Measurements from ENCODE around the gene OSBPL8.

The OSBPL8 gene

DNA sequence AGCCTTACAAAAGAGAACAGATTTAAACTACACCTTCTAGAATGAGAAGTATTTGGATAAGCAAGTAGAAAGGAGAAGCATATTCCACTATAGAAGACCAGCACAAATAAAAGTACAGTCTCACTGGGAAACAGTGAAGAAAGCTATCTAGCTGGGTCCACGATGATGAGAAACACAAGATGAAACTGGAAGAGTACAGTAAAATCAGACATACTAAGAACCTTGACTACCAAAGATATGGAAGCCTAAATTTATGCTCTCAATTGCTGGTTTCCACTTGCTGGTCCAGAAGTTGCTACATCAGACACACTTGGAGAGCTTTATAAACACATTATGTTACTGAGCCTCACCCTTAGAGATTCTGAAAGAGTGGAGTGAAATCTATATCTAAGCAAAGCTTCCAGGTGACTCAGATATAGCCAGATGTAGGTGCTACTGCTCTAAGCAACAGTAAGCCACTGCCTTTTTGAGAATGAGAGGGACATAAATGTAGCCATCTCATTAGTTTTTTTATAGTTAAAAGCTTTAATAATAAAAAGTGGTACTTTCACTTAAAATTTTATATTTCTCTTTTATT lies 115.1 kb downstream of the OSBPL8 start:
- DNase-seq (ENCODE audit: extremely low spot score, insufficient read length, low read depth), result no peak
- FAIRE-seq, result no peak

DNA sequence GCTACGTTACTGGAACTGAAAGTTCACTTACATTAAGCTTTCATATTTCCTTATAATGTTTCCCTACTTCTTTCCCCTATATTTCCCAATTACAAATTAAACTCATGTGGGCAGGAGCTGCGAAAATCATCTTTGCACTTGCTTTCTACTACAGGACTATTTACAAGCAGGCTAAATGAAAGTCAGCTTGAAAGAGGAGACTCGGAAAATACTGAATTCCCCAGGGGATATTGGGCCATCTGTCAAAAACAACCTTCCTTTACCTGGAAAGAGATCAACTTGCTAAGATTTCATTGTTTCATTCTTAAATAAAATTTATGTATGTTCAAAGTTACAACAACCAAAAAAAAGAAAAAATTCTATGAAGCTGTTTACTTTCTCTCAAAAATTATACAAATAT lies 118.6 kb downstream of the OSBPL8 start:
- DNase-seq (ENCODE audit: extremely low spot score, insufficient read length, low read depth) (no peak), FAIRE-seq (no peak)

DNA sequence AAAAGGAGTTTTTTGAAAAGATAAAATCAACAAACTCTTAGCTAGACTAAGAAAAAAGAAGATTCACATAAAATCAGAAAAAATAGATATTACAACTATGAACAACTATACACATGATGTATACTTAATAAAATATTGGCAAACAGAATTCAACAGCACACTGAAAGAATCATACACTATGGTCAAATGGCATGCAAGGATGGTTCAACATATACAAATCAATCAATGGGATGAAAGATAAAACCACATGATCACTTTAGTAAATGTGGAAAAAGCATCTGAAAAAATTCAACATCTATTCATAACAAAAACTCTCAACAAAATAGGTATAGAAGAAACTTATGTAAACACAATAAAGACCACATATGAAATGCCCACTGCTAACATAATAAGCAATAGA lies 126.8 kb downstream of the OSBPL8 start:
- no peak for DNase-seq (ENCODE audit: extremely low spot score, insufficient read length, low read depth)
- peak; percentile 39 for FAIRE-seq

DNA sequence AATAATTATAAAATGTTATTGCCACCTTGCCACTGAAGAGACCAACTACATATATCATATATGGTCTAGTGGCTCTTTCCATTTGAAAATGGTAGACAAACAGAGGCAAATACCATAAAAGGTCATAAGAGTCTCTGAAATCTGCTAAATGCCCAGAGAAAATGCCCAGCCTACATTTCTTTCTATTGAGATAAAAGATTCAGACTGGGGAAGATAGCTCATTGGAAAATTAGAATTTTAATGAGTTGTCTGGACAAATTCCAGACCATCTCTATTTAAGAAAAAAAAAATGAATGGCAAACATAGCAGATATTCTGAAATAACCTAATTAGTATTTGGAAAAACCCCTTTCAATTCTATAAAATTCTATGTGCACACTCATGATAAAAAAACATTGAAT lies 131.5 kb downstream of the OSBPL8 start:
- FAIRE-seq, result no peak
- no peak for DNase-seq (ENCODE audit: extremely low spot score, insufficient read length, low read depth)

DNA sequence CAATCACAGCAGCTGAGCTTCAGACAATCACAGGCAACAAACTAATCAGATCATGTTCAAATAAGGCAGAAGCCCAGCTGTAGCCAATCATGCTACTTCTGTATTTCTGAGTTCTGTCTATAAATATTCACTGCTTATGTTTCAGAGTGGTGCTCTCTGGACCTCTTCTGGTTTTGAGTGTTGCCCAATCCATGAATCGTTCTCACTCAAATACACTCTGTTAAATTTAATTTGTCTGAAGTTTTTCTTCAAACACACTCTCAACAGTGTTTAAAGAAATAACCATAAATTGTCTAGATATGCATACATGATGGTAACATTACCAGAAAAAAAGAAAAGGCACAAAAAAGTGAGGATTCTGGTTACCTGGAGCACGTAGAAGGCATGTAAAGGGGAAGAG lies 133.4 kb downstream of the OSBPL8 start:
- FAIRE-seq (no peak), DNase-seq (ENCODE audit: extremely low spot score, insufficient read length, low read depth) (no peak)

DNA sequence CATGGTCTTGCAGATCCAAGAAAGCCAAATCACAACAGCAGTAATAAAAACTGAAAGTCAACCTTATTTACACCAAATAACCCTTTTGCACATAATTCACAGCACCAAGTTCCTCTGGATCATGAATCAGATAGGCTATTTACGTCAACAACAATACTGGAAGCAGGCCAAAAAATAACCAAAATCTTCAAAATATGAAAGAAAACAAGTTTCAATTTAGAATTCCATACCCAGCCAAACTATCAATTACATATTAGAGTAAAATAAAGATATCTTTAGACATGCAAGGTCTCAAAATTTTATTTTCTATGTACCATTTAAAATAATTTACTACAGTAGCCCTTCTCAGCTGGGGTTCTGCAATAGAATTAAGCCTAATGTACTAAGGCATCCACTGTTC lies 134.6 kb downstream of the OSBPL8 start:
- FAIRE-seq (no peak), DNase-seq (ENCODE audit: extremely low spot score, insufficient read length, low read depth) (no peak)

DNA sequence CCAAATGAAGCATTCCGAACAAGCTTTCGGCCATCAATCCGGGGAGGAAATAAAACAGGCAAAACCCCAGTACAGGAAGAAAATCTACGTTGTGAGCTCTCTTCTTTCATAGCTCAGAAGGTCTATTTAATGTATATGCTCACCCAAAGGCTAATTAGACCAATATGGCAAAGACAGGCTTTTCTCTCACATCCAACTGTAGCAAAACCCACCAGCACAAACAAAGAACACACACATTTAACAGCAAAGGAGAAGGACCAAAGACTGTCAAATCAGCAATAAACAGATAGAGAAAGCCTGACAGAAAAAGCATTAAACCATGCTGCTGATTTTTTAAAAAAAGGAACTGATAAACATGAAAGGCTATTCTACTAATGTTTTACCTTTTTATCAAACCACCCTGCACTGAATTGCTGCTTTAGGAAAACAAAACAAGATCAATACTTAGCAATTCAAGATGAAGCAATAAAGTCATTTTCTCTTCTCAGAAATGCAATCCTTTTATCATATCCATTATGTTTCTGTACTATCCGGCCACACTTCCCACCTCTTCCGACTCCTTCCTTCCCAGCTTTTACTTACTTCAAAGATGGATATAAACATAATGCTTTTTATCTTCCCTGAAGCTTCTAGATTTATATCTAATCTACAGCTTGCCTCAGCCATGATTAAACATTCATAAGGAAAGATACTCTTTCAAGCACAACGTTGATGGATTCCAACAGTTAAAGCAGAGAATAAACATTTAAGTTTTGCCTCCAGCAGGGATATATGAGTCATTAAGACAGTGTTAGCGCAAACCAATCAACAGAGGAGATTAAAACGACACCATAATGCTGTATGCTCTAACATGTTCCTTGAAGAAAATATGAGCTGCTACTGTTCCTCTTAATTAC lies 136.8 kb downstream of the OSBPL8 start:
- no peak for FAIRE-seq

DNA sequence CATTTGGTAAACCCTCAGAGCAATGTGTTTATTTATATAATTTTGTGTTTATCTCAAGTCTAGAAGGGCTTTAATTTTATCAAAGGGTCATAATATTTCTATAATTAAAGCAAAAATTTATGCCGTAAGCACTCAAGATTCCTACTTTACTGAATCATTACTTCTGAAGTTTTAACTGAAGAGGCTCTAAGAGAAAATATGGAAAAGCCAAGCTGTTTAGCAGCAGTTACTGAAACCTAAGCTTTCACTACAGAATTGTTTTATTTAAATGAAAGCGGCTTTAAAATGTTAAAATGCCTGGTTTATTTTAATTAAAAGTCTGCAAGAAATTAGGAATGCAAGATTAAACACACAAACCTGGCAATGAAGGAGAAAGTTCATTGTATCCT lies 137.4 kb downstream of the OSBPL8 start:
- DNase-seq (ENCODE audit: extremely low spot score, insufficient read length, low read depth) (no peak), FAIRE-seq (no peak)

More for the DNA sequence above, 136.8 kb downstream of the OSBPL8 start:
- DNase-seq (ENCODE audit: extremely low spot score, insufficient read length, low read depth), result no peak

DNA sequence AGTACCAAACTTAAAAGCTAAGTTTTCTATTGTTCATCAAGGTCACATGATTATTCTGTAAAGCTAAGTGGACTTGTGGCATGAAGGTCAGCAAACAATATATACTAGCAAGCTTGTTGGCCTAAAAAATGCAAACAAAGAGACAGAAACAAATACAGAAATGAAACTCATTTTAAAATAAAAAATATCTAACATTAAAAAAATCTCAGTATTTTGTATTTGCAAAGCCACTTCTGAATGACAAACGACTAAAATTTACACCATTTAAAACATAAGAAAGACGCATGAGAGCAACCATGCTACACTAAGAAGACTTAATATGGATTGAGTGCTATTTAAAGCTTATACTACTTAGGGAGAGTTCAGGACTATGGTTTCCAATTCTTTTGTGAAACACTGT lies 138.5 kb downstream of the OSBPL8 start:
- DNase-seq (ENCODE audit: extremely low spot score, insufficient read length, low read depth), result no peak
- no peak for FAIRE-seq

DNA sequence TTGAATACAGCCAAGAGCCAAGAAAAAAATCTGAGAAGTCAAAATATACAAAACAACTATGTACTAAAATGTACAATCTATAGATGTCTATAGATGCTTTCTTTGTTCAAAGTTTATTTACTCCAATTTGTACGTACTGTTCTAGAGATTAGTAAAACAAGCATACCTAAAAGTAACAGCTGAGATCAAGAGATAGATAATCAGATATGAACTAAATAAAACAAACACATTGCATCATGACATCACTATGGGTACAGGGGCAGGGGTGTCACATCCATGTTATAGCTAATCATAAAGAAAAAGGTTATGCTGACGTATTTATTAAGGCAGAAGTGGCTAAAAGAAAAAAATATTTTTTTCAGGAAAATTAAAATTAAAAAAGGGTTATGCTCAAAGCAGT lies 139.3 kb downstream of the OSBPL8 start:
- DNase-seq (ENCODE audit: extremely low spot score, insufficient read length, low read depth) (no peak), FAIRE-seq (peak; percentile 31)

DNA sequence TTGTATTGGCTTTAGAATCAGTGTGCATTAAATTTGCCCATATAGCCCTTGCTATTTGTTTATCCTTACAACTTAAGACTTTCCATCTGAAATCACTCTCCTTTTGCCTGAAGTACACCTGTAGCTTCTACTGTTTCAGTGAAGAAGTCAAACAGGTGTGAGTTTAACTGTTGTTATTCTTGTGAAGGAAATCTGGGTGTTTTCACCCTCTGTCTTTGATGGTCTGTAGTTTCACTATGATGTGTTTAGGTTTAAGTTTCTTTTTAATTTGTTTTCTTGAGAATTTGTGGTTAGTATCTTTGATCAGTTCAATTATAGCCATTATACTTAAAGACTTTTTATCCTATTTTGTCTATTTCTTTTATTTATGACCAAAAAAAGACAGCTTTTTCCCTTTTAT lies 142.5 kb downstream of the OSBPL8 start:
- FAIRE-seq, result peak; percentile 71
- no peak for DNase-seq (ENCODE audit: extremely low spot score, insufficient read length, low read depth)

DNA sequence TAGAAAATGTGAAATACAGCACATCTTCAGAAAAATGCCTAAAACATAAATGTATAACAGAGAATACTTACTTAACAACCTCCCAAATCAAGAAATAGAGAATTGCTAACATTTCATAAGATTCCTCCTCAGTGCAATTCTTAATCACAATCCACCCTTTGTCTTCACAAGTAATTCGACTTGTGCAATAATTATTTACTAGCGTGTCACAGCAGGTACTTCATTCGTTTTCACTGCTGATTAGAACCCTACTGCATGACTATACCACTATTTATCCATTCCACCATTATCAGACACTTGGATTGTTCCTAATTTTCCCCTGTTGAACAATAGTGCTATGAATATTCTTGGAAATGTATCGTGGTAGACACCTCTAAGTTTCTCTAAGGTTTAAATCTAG lies 146.4 kb downstream of the OSBPL8 start:
- DNase-seq (ENCODE audit: extremely low spot score, insufficient read length, low read depth) (no peak), FAIRE-seq (no peak)

DNA sequence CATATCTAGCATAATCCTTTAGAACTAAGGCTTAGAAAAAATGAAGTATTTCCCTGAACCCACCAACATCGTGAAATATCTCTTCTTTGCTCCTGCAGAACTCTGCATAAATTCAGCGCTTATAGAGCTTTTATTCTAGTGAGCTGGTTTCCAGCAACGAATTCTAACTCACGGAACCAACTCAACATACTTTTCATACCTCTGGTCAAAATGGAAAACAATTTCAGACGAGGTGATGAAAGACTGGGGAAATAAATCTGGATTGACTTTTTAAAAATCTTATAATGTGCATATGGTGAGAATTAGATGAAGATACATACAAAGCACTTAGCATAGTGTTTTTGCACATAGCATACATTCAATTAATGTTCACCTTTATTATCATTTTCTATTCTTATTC lies 148.8 kb downstream of the OSBPL8 start:
- DNase-seq (ENCODE audit: extremely low spot score, insufficient read length, low read depth) (no peak), FAIRE-seq (no peak)

DNA sequence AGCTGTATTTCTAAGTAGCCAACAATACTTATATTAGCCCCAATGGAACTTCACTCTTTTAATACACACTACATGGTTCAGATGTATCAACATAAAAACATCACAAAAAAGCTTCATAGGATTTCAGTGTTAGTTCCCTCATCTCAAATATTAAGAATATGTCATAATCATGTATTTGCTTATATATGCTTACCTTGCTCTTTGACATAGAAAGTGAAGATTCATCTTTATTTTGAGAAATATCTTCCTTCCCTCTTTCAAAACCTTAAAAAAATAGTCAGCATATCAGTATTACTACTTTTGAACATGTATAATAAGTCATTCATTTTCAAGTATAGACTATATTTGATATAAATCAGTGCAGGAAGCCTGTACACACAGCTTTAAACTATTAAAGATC lies 149.2 kb downstream of the OSBPL8 start:
- no peak for DNase-seq (ENCODE audit: extremely low spot score, insufficient read length, low read depth)
- no peak for FAIRE-seq

DNA sequence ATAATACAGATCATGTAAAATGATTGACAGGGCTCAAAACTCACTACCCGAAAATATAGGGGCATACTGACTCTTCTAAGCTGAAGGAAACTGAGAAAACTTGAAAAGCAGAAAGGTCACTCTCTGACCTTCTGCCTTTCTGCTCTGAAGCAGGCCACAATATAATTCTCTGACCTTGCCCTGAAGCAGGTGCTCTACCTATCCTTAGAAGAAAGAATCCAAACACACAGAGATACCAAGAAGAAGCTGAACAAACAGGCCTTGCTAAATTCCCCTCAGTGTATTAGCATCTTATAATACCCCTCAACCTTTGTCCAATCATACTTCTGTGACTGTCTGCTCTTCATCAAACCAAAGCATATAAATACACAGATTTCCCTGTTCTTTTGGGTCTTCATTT lies 150.5 kb downstream of the OSBPL8 start:
- DNase-seq (ENCODE audit: extremely low spot score, insufficient read length, low read depth) (no peak), FAIRE-seq (no peak)

DNA sequence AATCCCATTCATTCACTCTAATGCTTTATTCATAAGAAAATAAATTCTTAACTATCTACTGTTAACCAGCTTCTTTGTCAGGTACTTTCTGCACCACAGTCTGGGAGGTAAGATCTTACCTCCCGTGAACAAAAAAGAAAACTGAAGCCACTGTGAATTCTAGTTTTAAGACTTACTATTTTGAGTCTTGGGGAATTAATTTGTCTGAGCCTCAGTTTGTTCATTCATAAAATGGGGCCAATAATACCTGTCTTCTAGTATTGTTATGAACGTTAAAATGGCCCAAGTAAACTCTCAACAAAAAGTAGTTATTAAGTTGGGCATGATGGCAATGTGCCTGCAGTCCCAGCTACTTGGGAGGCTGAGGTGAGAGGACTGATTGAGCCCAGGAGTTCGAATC lies 151.9 kb downstream of the OSBPL8 start:
- FAIRE-seq (no peak), DNase-seq (ENCODE audit: extremely low spot score, insufficient read length, low read depth) (no peak)

DNA sequence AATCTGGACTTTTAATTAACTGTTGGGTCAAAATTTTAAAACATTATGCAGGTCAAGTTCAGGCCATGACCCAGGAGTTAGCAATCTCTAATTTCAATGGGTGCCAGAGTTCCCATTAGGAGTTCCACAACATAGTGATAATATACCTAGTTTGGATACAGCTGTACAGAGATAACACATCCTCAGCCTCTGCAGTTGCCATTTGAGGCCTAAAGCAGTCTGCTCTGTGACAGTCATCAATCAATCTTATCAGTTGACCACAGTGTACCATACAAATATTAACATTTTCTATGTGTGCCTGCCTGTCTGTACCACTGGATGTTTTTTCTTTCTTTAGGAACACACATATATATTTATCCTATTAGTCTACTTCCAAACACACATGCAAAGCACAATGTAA lies 157.3 kb downstream of the OSBPL8 start:
- FAIRE-seq, result no peak
- DNase-seq (ENCODE audit: extremely low spot score, insufficient read length, low read depth), result no peak

DNA sequence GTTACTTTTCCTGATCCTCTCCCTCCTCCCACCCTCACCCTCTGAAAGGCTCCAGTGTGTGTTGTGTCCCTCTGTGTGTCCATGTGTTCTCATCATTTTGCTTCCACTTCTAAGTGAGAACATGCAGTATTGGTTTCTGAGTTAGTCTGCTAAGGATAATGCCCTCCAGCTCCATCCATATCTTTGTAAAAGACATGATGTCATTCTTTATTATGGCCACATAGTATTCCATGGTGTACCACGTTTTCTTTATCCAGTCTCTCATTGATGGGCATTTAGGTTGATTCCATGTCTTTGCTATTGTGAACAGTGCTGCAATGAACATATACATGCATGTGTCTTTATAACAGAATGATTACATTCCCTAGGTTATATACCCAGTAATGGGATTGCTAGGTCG lies 159.4 kb downstream of the OSBPL8 start:
- DNase-seq (ENCODE audit: extremely low spot score, insufficient read length, low read depth) (no peak), FAIRE-seq (no peak)

DNA sequence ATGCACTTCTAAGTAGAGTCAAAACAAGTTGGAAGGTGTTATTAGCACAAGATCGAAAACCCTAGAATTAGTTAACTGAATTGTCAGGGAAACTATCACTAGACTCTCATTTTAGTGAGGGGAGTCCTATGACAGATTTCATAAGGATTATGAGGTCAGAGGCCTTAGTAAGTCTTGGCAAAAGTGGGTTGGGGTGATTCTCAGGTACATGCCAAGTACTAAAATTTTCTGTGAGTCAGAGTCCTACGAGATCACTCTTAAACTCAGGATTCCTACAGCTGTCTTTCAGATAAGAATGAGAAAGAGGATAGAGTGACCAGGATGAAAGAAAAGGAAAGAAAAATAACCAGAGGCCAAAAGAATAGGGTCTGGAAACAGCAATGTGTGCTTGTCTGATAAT lies 160.5 kb downstream of the OSBPL8 start:
- FAIRE-seq (no peak), DNase-seq (ENCODE audit: extremely low spot score, insufficient read length, low read depth) (no peak)

DNA sequence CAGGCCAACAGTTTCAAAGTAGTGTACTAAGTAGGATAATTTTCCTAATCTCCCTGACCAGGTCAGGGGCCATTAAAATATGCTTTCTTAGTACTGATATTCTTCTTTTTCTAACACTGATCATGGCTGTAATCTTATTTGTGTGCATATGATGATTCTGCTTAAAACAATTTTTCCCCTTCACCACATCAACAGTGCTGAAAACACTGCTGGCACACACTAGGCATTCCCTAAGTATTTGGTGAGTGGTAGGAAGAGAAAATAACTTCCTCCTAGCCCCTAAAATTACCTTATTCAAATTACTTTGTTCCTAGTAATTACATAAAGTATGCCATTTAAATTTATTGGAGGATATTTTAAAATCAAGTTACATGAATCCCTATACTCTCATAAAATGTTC lies 161.5 kb downstream of the OSBPL8 start:
- DNase-seq (ENCODE audit: extremely low spot score, insufficient read length, low read depth) (no peak), FAIRE-seq (no peak)

DNA sequence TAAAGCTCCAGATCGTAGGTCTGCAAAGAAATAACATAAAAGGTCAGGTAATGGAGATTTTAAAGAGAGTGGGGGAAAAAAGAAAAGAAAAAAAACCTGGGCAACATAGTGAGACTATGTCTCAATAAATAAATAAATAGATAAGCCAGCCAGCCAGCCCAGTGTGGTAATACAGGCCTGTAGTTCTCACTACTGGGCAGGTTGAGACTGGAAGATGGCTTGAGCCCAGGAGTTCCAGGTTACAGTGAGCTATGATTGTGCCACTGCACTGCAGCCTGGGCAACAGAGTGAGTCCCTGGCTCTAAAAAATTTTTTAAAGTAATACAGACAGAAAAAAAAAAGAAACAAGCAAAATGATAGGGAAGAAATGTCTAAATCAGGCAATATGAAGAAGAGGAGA lies 168.1 kb downstream of the OSBPL8 start:
- DNase-seq (ENCODE audit: extremely low spot score, insufficient read length, low read depth), result no peak
- FAIRE-seq, result no peak

DNA sequence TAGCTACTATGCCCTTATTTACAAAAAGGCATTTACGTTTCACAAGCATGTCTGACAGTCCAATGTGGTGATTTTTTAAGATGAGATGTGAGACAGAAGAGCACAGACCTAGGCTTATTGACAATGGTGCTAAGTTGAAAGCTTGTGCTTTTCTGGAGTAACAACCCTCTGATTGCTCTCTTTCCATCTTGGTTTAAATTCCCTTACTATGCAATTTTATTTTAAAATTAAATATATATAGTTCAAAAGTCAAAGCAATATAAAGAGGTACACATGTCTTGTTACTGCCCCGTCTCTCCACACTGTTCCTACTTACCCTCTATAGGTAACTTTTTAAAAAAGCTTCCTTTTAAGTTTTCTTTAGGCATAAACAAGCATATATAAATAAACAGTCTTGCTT lies 172.0 kb downstream of the OSBPL8 start:
- FAIRE-seq (no peak), DNase-seq (ENCODE audit: extremely low spot score, insufficient read length, low read depth) (no peak)
